ENCODE data around the gene MFSD2B.
"Not testable (repeated sequence)": the region's sequence is repeated elsewhere in the genome, so short reads cannot be mapped to it uniquely, and the experiment has no call there.

The MFSD2B gene

GRCh38 chr2:24012521-24013188, 2.8 kb downstream of the MFSD2B start:
- H3K4me3 ChIP-seq (replicated peaks; ENCODE audit: low read depth, low read length), result no peak overlapping the region
- no peak for TF ChIP-seq CTCF (IDR thresholded peaks at IDR 0.05; ENCODE audit: low read depth, low read length, missing control alignments)
- no peak for DNase-seq (ENCODE audit: extremely low read depth, low read depth)

- H3K4me3 ChIP-seq (replicated peaks; ENCODE audit: low read depth, low read length); DNase-seq (ENCODE audit: extremely low read depth, low read depth): not testable (repeated sequence)
These were observed 5.0 kb downstream of the MFSD2B start for GRCh38 chr2:24014902-24015301.

- no peak overlapping the region for H3K4me3 ChIP-seq (replicated peaks; ENCODE audit: low read depth, low read length)
- peak; percentile 9 for DNase-seq (ENCODE audit: extremely low read depth, low read depth)
- no peak for TF ChIP-seq CTCF (IDR thresholded peaks at IDR 0.05; ENCODE audit: low read depth, low read length, missing control alignments)
These were observed 5.9 kb downstream of the MFSD2B start for GRCh38 chr2:24015562-24016375.

GRCh38 chr2:24016376-24016761, 6.5 kb downstream of the MFSD2B start:
- no peak for TF ChIP-seq CTCF (IDR thresholded peaks at IDR 0.05; ENCODE audit: low read depth, low read length, missing control alignments)
- H3K4me3 ChIP-seq (replicated peaks; ENCODE audit: low read depth, low read length), result no peak overlapping the region
- DNase-seq (ENCODE audit: extremely low read depth, low read depth), result no peak

GRCh38 chr2:24016853-24017703, 7.2 kb downstream of the MFSD2B start:
- no peak for TF ChIP-seq CTCF (IDR thresholded peaks at IDR 0.05; ENCODE audit: low read depth, low read length, missing control alignments)
- no peak overlapping the region for H3K4me3 ChIP-seq (replicated peaks; ENCODE audit: low read depth, low read length)
- DNase-seq (ENCODE audit: extremely low read depth, low read depth), result no peak

- TF ChIP-seq CTCF (IDR thresholded peaks at IDR 0.05; ENCODE audit: low read depth, low read length, missing control alignments), result no peak
- DNase-seq (ENCODE audit: extremely low read depth, low read depth), result no peak
- no peak overlapping the region for H3K4me3 ChIP-seq (replicated peaks; ENCODE audit: low read depth, low read length)
These were observed 7.8 kb downstream of the MFSD2B start for GRCh38 chr2:24017711-24018110.

GRCh38 chr2:24018241-24018640, 8.4 kb downstream of the MFSD2B start:
- no peak for DNase-seq (ENCODE audit: extremely low read depth, low read depth)
- no peak overlapping the region for H3K4me3 ChIP-seq (replicated peaks; ENCODE audit: low read depth, low read length)
- TF ChIP-seq CTCF (IDR thresholded peaks at IDR 0.05; ENCODE audit: low read depth, low read length, missing control alignments), result no peak
